ENCODE data around the gene SAMD10.
"Not testable (repeated sequence)": the region's sequence is repeated elsewhere in the genome, so short reads cannot be mapped to it uniquely, and the experiment has no call there.

SAMD10 gene

GRCh38 chr20:63979557-63980316 is at the start of gene SAMD10:
Gene SAMD10 (minus strand): TSS chr20:63979642. CDS start chr20:63979467, 175 bp downstream.
- DNase-seq: peak; percentile 68

- DNase-seq: no peak
Measured at GRCh38 chr20:64027981-64028685, 48.7 kb upstream of the SAMD10 start.

DNA sequence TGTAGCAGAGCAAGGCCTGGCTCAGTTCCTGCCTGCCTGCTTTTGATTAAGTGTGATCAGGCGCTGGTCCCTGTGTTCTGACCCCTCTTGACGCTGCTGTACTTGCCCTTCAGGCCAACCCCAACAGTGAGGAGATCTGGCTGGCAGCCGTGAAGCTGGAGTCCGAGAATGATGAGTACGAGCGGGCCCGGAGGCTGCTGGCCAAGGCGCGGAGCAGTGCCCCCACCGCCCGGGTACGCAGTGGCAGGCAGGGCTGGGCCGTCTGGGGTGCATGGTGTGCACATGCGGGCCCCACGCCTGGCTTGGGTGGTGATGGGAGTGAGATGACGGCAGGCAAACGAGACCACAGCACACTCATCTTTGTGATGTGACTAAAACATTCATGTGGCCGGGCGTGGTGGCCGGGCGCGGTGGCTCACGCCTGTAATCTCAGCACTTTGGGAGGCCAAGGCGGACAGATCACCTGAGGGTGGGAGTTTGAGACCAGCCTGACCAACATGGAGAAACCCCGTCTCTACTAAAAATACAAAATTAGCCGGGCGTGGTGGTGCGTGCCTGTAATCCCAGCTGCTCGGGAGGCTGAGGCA is 46.5 kb upstream of the SAMD10 start:
- no peak for DNase-seq

DNA sequence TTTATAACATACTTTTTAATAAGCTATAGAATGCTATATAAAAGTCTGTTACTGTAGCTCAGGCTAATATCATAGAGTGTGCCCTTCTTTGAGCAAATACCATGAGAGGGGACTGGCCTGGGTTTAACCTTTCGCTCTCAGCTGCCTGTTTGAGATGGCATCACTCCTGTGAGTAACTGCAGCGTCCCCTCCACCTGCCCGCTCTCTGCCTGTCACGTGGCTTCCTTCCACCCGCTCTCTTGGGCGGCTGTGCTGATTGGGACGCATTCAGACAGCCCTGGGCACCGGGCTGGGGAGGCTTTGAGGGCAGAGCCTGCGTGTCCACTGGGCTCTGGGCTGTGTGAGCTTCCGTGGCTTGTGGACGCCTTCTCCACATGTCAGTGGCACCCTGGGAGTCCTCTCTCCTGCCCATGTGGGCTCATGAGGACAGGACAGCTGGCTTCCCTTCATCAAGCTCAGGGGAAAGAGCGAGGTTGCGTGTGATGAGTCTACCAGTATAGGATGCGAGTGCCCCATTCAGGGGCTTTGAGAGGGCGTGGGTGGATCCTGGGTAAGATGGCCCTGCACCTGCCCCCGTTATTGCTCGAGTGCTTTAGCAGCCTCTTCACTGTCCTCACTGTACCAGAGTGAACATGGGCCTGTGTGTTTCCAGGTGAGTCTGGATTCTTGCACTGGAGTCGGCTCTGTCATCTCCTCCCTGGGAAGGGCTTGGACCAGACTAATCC is 45.8 kb upstream of the SAMD10 start:
- DNase-seq: no peak

DNA sequence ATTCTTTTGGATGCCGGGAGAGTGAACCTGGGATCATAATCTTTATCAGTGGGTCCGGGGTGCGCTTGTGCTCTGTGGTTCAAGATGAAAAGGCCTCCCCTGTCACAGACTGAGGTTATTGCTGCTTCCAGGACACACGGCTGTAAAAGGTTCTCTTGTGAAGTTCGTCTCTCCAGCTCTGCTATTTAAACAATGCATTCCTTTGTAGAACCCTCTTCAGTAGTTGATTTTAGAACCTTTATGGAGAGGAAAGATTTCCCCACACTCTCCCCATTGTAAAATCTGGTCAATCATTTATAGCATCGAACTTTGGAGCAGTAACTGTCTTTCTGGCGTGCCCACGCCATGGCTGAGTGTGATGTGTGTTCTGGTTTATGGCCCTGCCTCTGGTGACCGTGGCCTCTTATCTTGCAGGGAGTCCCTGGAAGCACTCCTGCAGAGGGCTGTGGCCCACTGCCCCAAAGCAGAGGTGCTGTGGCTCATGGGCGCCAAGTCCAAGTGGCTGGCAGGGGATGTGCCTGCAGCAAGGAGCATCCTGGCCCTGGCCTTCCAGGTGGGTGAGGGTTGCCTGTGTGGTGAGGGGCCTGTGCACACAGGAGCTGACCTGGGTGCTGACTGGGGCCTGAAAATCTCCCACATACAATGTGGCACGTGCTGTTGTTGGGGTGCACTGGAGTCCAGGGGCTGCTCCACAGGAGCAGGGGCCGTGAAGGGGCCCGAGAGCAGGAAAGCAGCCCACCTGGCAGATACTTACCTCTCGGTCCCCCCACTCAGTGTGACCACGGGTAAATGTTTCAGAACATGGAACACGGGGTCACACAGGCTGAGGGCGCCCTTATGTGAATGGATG is 44.9 kb upstream of the SAMD10 start:
- DNase-seq: no peak

DNA sequence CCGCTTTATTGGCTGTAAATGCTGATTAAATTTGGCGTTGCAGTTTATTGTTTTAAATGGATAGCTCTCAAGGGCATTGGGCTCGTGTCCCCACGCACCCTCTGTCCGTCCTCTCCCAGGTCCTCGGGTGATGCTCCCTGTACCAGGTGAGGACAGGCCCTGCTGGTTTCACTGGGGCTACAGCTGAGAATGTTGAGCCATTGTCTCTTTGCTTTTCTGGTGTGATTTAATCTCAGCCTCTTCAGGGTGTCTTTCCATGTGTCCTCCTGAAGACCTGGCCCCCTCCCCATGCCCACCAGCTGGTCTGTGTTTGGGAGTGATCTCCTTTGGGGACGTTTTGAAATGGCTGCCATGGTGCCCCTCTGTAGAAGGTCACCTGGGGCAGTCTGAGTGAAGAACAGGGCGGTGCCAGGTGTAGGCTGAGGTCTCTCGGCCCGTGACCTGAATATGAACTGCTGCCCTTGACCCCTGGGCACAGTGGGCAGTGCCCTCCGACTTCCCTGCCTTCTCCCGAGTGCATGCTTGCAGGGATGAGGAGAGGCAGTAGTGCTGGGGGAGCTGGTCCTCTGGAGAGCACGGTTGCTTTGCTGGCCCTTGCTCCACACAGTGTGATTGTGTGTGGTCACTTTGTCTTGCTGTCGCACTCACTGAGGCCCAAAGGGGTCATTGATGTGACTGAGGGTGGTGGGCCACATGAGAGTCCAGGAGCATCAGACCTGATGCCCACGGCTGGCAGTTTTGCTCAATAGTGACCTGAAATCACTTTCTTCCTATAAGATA is 44.1 kb upstream of the SAMD10 start:
- no peak for DNase-seq

- no peak for DNase-seq
Measured at GRCh38 chr20:64022671-64023360, 43.4 kb upstream of the SAMD10 start.

DNA sequence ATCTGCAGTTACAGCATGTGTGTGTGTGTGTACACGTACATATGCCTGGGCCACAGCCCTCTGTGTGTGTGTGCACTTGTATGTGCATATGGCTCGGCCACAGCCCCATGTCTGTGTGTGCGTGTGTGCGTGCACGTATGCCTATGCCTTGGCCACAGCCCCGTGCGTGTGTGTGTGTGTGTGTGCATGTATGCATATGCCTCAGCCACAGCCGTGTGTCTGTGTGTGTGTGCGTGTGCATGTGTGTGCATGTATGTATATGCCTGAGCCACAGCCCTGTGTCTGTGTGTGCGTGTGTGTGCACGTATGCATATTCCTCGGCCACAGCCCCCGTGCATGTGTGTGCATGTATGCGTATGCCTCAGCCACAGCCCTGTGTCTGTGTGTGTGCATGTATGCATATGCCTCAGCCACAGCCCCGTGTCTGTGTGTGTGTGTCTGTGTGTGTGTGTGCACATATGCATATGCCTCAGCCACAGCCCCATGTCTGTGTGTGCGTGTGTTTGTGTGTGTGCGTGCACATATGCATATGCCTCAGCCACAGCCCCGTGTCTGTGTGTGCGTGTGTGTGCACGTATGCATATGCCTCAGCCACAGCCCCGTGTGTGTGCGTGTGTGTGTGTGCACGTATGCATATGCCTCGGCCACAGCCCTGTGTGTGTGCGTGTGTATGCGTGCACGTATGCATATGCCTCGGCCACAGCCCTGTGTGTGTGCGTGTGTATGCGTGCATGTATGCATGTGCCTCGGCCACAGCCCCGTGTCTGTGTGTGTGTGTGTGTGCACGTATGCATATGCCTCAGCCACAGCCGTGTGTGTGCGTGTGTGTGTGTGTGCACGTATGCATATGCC is 41.9 kb upstream of the SAMD10 start:
- no peak for DNase-seq

GRCh38 chr20:64015635-64016034 is 36.2 kb upstream of the SAMD10 start:
- DNase-seq: no peak

GRCh38 chr20:64012385-64013154 is 33.1 kb upstream of the SAMD10 start:
- DNase-seq: not testable (repeated sequence)

- DNase-seq: no peak
Measured at GRCh38 chr20:64011366-64011779, 31.9 kb upstream of the SAMD10 start.

GRCh38 chr20:64010711-64011237 is 31.3 kb upstream of the SAMD10 start:
- no peak for DNase-seq

DNA sequence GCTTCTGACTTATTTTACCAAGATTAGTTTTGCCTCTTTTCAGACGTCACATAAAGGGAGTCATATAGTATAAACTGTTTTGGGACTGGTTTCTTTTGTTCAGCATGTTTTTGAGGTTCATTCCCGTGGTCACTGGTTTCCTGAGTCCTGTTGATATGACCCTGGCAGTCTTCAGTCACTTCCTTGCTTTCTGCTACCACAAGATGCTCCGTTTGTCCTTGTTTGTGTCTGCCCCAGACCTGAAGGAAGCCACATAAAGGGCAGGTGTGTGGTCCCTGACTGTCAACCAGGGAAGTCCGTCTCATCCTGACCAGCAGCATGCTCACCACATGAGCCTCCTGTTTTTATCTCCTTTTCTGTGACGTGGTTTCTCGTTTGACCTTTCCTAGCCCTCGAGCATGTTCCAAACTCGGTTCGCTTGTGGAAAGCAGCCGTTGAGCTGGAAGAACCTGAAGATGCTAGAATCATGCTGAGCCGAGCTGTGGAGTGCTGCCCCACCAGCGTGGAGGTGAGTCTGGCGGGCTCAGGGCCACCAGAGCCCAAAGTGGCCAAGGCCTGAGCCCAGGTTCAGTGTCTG is 30.5 kb upstream of the SAMD10 start:
- DNase-seq: no peak

DNA sequence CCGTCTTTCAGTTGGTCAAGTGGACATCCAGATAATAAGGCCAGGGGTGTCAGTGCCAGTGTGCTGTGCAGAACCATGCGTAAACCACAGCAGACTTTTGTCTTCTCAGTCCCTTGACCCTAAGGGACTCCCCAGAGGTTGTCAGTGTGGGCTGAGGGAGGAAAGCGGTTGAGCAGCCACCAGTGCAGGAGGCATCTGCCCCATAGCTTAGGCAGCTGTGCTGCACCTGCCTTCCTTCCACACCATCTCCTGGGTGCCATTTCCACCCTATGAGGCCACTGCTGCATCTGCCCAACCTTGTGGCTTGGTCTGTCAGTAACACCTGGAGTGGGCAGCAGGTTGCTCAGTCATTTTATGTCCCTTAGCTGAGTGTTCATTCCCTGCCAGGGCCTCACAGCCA is 27.5 kb upstream of the SAMD10 start:
- DNase-seq: peak; percentile 88

DNA sequence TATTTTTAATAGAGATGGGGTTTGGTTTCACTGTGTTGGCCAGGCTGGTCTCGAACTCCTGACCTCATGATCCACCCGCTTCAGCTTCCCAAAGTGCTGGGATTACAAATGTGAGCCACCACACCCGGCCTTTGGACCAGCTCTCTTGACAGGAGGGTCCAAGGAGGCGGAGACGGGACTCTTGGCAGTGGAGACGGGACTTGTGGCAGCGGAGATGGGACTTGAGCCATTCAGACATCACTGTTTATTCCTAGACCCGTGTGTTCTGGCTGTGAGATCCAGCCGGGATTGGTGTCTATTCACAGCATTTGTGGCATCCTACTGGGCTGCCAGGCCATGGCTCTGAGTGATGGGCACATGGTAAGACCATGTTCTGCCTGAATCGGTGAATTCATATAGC is 27.0 kb upstream of the SAMD10 start:
- no peak for DNase-seq

GRCh38 chr20:64005394-64005793 is 26.0 kb upstream of the SAMD10 start:
- no peak for DNase-seq

DNA sequence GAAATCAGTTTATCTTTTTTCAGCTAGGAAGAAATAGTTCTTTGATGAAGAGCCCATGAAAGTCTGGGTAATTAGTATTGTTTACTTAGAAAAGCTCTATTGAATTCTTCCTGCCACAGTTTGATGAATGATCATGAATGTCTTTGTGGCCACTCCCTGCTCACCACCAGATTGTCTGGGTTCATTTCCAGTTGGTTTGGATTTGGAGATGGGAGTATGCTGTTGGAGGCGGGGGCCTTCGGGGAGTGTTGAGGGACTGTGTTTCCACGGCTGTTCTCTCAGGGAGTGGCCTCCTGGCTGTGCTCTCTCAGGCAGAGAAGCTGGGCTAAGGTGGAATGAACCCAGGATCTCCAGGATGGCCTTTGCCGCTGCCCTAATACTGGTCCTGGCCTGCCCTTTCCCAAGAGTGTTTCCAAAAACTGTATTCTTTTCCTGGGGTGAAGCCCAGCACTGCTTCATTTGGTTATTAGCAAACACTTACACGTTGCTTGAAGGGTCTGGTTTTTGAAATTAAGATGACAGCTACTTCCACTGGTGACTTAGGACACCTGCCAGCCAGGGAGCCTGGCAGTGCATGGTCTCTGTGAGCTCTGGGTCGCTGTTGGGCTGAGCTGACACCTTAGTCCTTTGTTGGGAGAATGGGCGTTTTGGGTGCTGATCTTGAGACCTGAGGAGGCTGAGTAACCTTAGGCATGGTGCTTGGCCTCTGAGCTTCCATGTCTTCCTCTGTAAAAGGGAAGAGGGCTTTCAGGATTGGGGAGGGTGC is 24.7 kb upstream of the SAMD10 start:
- peak; percentile 63 for DNase-seq

DNA sequence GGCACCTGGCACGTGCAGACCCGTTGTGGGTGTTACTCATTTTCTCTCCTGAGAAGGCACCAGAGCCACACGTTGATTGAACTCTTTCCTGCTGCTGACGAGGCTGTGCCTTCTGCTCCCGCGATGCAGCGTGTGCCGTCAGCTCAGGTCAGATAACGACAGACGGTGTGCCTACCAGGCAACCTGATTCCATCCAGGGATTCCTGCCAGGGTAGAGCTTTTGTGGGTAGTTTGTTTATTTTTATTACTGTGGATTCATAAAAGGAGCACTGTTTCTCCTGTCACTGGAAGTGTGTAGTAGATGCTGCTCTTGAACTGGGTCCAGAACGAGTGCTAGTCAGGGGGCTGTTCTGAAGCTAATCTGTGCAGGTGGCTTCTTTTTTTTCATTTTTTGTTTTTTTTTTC is 22.2 kb upstream of the SAMD10 start:
- DNase-seq: no peak

Data from NCI-H146 (cell line).